GM18505 (cell line): Measurements from ENCODE around the gene C14orf180.

Source experiments
- ATAC-seq: cut with Tn5 transposase; IDR thresholded peaks from one replicate; pipeline ENCODE4 v1.9.1; 2021; ENCODE audit not compliant: unreplicated experiment
- POLR2A ChIP-seq: IDR thresholded peaks from 4 replicates; pipeline ENCODE4 v1.6.1; 2011; ENCODE audit warnings: borderline replicate concordance; ENCODE audit not compliant: insufficient read depth, insufficient read length; ENCODE audit errors: extremely low read depth

C14orf180 gene

GRCh38 chr14:104601786-104602185 is 22.2 kb downstream of the C14orf180 start:
- ATAC-seq, result no peak
- TF ChIP-seq POLR2A, result no peak

- no peak for ATAC-seq
- no peak for TF ChIP-seq POLR2A
These were observed 22.9 kb downstream of the C14orf180 start for GRCh38 chr14:104602315-104602932.

GRCh38 chr14:104602933-104603325 is 23.4 kb downstream of the C14orf180 start:
- no peak for TF ChIP-seq POLR2A
- ATAC-seq, result no peak

GRCh38 chr14:104603711-104604401 is 24.3 kb downstream of the C14orf180 start:
- no peak for TF ChIP-seq POLR2A
- ATAC-seq, result no peak

GRCh38 chr14:104604458-104605449 is 25.2 kb downstream of the C14orf180 start, which contains the start of gene TMEM179:
Gene TMEM179 (minus strand): TSS chr14:104604772. CDS start chr14:104604741, 31 bp downstream.
- ATAC-seq, result no peak
- no peak for TF ChIP-seq POLR2A

GRCh38 chr14:104609666-104610065 is 30.1 kb downstream of the C14orf180 start:
- no peak for ATAC-seq
- no peak for TF ChIP-seq POLR2A

GRCh38 chr14:104610749-104611310 is 31.3 kb downstream of the C14orf180 start:
- no peak for ATAC-seq
- TF ChIP-seq POLR2A, result no peak

- no peak for ATAC-seq
- TF ChIP-seq POLR2A, result no peak
These were observed 32.3 kb downstream of the C14orf180 start for GRCh38 chr14:104611881-104612280.

- no peak for ATAC-seq
- no peak for TF ChIP-seq POLR2A
These were observed 34.7 kb downstream of the C14orf180 start for GRCh38 chr14:104614126-104614812.

GRCh38 chr14:104624939-104625338 is 45.4 kb downstream of the C14orf180 start:
- no peak for ATAC-seq
- TF ChIP-seq POLR2A, result no peak

- no peak for TF ChIP-seq POLR2A
- ATAC-seq, result no peak
These were observed 53.2 kb downstream of the C14orf180 start for GRCh38 chr14:104632781-104633180.

GRCh38 chr14:104633276-104634137 is 53.9 kb downstream of the C14orf180 start:
- no peak for TF ChIP-seq POLR2A
- no peak for ATAC-seq

GRCh38 chr14:104634138-104634760 is 54.7 kb downstream of the C14orf180 start:
- ATAC-seq, result no peak
- TF ChIP-seq POLR2A, result no peak
